ENCODE results near the gene RHOB. TPM values are rescaled to one million over a fixed set of nuclear protein-coding genes. Genes with fewer than 3 reads are reported as not detected.

Gene RHOB
- total and polyA plus RNA-seq, 2 of the 13 experiments (the other 11 are each of a cell fraction or from before 2014, with no cell fraction given): 192 to 268 TPM

DNA sequence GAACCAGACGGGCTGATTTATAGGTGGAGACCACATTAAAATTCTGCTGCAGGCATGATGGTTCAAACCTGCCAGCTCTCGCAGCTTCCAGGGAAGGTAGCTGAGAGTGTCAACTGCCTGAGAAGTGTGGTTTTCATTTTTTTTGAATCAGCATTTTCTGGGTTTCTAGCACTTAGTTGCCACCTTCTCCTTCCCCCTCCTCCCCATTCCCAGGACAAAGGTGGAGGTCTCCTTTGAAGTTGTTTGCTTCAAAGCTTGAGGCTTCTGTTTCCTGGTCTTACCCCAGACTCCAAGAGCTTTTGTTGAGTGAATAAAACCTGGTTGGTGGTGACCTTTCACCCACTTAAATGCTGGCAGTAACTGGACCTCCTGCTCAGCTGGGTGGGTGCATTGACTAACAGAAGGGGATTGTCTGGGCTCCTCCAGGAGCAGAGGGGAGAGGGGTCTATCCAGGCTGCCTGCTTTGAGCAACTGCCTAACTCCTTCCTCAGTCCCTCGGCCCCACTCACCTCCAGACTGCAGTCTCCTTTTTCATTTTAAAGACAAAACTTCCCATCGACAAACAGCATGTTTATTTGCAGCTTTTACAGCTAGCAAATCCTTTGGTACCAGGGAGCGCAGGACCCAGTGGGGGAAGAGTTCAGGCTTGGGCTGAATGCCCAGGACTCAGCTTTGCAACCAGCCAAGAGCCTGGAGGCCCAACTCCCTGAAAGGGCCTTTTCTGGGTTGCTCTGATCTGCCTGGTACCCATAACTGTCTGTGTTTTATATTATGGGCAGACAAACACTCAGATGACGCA, 3.5 kb downstream of the RHOB start (continued):
- peak; percentile 42; the same call in 1 of the 2 replicates for TF ChIP-seq ZNF558 (CRISPR knock-in tag; IDR thresholded peaks at IDR 0.05; ENCODE audit: borderline replicate concordance)
- TF ChIP-seq HOXA7 (CRISPR knock-in tag; IDR thresholded peaks at IDR 0.05): no peak
- no peak for TF ChIP-seq ZFP1 (CRISPR knock-in tag; IDR thresholded peaks at IDR 0.05)
- TF ChIP-seq, protein P1, sequence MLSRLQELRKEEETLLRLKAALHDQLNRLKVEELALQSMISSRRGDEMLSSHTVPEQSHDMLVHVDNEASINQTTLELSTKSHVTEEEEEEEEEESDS (CRISPR knock-in tag; IDR thresholded peaks at IDR 0.05; ENCODE audit: borderline replicate concordance): 0 out of 2 replicates have a peak, but pooled peaks have one; percentile 36
- TF ChIP-seq, protein P2, sequence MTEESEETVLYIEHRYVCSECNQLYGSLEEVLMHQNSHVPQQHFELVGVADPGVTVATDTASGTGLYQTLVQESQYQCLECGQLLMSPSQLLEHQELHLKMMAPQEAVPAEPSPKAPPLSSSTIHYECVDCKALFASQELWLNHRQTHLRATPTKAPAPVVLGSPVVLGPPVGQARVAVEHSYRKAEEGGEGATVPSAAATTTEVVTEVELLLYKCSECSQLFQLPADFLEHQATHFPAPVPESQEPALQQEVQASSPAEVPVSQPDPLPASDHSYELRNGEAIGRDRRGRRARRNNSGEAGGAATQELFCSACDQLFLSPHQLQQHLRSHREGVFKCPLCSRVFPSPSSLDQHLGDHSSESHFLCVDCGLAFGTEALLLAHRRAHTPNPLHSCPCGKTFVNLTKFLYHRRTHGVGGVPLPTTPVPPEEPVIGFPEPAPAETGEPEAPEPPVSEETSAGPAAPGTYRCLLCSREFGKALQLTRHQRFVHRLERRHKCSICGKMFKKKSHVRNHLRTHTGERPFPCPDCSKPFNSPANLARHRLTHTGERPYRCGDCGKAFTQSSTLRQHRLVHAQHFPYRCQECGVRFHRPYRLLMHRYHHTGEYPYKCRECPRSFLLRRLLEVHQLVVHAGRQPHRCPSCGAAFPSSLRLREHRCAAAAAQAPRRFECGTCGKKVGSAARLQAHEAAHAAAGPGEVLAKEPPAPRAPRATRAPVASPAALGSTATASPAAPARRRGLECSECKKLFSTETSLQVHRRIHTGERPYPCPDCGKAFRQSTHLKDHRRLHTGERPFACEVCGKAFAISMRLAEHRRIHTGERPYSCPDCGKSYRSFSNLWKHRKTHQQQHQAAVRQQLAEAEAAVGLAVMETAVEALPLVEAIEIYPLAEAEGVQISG (CRISPR knock-in tag; IDR thresholded peaks at IDR 0.05): peak; percentile 49; the same call in 1 of the 2 replicates
- no peak for TF ChIP-seq HOXA9 (CRISPR knock-in tag; IDR thresholded peaks at IDR 0.05; ENCODE audit: borderline replicate concordance)
- TF ChIP-seq TGIF2 (CRISPR knock-in tag; IDR thresholded peaks at IDR 0.05): no peak
- TF ChIP-seq, protein P3, sequence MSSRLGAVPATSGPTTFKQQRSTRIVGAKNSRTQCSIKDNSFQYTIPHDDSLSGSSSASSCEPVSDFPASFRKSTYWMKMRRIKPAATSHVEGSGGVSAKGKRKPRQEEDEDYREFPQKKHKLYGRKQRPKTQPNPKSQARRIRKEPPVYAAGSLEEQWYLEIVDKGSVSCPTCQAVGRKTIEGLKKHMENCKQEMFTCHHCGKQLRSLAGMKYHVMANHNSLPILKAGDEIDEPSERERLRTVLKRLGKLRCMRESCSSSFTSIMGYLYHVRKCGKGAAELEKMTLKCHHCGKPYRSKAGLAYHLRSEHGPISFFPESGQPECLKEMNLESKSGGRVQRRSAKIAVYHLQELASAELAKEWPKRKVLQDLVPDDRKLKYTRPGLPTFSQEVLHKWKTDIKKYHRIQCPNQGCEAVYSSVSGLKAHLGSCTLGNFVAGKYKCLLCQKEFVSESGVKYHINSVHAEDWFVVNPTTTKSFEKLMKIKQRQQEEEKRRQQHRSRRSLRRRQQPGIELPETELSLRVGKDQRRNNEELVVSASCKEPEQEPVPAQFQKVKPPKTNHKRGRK (CRISPR knock-in tag; IDR thresholded peaks at IDR 0.05): no peak
- TF ChIP-seq, protein P4, sequence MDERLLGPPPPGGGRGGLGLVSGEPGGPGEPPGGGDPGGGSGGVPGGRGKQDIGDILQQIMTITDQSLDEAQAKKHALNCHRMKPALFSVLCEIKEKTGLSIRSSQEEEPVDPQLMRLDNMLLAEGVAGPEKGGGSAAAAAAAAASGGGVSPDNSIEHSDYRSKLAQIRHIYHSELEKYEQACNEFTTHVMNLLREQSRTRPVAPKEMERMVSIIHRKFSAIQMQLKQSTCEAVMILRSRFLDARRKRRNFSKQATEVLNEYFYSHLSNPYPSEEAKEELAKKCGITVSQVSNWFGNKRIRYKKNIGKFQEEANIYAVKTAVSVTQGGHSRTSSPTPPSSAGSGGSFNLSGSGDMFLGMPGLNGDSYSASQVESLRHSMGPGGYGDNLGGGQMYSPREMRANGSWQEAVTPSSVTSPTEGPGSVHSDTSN (CRISPR knock-in tag; IDR thresholded peaks at IDR 0.05): 0 out of 2 replicates have a peak, but pooled peaks have one; percentile 7
- TF ChIP-seq SIX1 (CRISPR knock-in tag; IDR thresholded peaks at IDR 0.05; ENCODE audit: borderline replicate concordance): no peak; the same call in 1 of the 2 replicates
- TF ChIP-seq MATR3 (CRISPR knock-in tag; IDR thresholded peaks at IDR 0.05): no peak
- peak; percentile 53; the same call in 1 of the 2 replicates for TF ChIP-seq TCF7L2 (IDR thresholded peaks at IDR 0.05; ENCODE audit: low read depth, low read length)
- TF ChIP-seq, protein P5, sequence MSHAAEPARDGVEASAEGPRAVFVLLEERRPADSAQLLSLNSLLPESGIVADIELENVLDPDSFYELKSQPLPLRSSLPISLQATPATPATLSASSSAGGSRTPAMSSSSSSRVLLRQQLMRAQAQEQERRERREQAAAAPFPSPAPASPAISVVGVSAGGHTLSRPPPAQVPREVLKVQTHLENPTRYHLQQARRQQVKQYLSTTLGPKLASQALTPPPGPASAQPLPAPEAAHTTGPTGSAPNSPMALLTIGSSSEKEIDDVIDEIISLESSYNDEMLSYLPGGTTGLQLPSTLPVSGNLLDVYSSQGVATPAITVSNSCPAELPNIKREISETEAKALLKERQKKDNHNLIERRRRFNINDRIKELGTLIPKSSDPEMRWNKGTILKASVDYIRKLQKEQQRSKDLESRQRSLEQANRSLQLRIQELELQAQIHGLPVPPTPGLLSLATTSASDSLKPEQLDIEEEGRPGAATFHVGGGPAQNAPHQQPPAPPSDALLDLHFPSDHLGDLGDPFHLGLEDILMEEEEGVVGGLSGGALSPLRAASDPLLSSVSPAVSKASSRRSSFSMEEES (CRISPR knock-in tag; IDR thresholded peaks at IDR 0.05): no peak
- TF ChIP-seq ZNF143 (CRISPR knock-in tag; IDR thresholded peaks at IDR 0.05): peak; percentile 36; the same call in 1 of the 2 replicates
- TF ChIP-seq, protein P6, sequence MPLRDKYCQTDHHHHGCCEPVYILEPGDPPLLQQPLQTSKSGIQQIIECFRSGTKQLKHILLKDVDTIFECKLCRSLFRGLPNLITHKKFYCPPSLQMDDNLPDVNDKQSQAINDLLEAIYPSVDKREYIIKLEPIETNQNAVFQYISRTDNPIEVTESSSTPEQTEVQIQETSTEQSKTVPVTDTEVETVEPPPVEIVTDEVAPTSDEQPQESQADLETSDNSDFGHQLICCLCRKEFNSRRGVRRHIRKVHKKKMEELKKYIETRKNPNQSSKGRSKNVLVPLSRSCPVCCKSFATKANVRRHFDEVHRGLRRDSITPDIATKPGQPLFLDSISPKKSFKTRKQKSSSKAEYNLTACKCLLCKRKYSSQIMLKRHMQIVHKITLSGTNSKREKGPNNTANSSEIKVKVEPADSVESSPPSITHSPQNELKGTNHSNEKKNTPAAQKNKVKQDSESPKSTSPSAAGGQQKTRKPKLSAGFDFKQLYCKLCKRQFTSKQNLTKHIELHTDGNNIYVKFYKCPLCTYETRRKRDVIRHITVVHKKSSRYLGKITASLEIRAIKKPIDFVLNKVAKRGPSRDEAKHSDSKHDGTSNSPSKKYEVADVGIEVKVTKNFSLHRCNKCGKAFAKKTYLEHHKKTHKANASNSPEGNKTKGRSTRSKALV (CRISPR knock-in tag; IDR thresholded peaks at IDR 0.05): peak; percentile 26; the same call in 1 of the 2 replicates
- peak; percentile 42; the same call in 1 of the 2 replicates for TF ChIP-seq ETV5 (CRISPR knock-in tag; IDR thresholded peaks at IDR 0.05; ENCODE audit: borderline replicate concordance)
- 0 out of 2 replicates have a peak, but pooled peaks have one; percentile 32 for TF ChIP-seq ZNF543 (CRISPR knock-in tag; IDR thresholded peaks at IDR 0.05)
- TF ChIP-seq SNAI1 (CRISPR knock-in tag; IDR thresholded peaks at IDR 0.05; ENCODE audit: borderline replicate concordance): no peak
- peak; percentile 50; the same call in 1 of the 2 replicates for TF ChIP-seq MED1 (CRISPR knock-in tag; IDR thresholded peaks at IDR 0.05)
- peak; percentile 36; the same call in 1 of the 2 replicates for TF ChIP-seq NR2F2 (IDR thresholded peaks at IDR 0.05; ENCODE audit: borderline replicate concordance, low read depth)
